Epithelial cell of proximal tubule (primary cell): ENCODE data around the gene OR4F15. TPM values are rescaled to one million over a fixed set of nuclear protein-coding genes. Genes with fewer than 3 reads are reported as not detected.
A peak's percentile ranks its signal among the peaks of the same experiment; 100 is the strongest.

ENCODE experiments used
- DNase-seq: peaks from one replicate; pipeline ENCODE4 v3.0.0-alpha.2; 2011; ENCODE audit warnings: low read depth
- H3K4me3 ChIP-seq: 2 replicates; pipeline ENCODE4 v1.5.1; 2011; ENCODE audit warnings: low read depth, mild to moderate bottlenecking, low read length
- total RNA-seq: library from RNA; depleted of rRNA; stranded (reverse); fragments of >200 nt; gene quantifications from 2 replicates; pipeline ENCODE4 v1.2.3, GENCODE V29; 2015
- TF ChIP-seq, protein P1 (sequence below): conservative IDR thresholded peaks from 2 replicates; pipeline ENCODE4 v1.5.1; 2012; ENCODE audit warnings: low read depth, mild to moderate bottlenecking, low read length

OR4F15 gene
- total RNA-seq, 1 donor from 2014 or later: not detected

DNA sequence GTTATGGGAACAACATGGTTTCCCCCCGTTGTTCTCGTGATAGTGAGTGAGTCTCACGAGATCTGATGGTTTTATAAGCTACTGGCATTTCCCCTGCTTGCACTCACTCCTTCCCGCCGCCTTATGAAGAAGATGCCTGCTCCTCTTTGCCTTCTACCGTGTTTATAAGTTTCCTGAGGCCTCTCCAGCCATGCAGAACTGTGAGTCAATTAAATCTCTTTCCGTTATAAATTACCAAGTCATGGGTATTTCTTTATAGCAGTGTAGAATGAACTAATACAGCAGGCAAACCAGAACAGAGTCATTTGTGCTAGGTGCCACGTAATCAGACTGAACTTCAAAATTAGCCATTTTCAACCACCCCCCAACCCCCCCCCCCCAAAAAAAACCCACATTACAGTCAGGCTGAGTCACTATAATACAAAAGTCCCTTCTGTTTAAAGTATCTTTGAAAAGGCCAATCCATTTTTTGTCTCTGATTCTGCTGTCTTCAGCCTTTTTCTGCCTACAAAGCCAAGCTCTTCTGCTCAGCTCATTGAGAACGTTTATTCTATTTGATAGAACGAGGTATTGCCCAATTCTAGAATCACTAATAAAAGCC lies 4.6 kb upstream of the OR4F15 start:
- H3K4me3 ChIP-seq: peak overlapping the region; percentile 38
- DNase-seq: peak; percentile 93
- TF ChIP-seq, protein P1, sequence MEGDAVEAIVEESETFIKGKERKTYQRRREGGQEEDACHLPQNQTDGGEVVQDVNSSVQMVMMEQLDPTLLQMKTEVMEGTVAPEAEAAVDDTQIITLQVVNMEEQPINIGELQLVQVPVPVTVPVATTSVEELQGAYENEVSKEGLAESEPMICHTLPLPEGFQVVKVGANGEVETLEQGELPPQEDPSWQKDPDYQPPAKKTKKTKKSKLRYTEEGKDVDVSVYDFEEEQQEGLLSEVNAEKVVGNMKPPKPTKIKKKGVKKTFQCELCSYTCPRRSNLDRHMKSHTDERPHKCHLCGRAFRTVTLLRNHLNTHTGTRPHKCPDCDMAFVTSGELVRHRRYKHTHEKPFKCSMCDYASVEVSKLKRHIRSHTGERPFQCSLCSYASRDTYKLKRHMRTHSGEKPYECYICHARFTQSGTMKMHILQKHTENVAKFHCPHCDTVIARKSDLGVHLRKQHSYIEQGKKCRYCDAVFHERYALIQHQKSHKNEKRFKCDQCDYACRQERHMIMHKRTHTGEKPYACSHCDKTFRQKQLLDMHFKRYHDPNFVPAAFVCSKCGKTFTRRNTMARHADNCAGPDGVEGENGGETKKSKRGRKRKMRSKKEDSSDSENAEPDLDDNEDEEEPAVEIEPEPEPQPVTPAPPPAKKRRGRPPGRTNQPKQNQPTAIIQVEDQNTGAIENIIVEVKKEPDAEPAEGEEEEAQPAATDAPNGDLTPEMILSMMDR: no peak

DNA sequence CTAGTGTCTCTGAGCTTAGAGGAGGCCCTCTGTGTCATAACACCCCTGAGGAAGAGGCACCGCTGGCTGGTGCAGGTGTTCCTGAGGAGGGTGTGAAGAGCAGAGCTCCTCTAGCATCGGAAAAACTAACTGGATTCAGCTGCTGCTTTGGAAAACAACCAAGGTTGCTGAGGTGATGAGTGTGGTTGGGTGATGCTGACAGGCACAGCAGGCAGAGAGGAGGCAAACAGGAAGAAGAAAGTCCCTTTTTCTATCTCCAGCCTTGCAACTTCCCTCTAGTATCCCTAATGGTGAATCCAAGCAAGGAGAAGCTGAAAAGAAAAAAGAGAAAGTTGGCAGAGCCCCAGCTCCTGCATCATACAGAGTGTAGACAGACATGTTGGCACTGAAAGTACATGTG lies 3.8 kb upstream of the OR4F15 start:
- H3K4me3 ChIP-seq: peak overlapping the region; percentile 38
- peak; percentile 71 for DNase-seq
- TF ChIP-seq, protein P1: no peak

DNA sequence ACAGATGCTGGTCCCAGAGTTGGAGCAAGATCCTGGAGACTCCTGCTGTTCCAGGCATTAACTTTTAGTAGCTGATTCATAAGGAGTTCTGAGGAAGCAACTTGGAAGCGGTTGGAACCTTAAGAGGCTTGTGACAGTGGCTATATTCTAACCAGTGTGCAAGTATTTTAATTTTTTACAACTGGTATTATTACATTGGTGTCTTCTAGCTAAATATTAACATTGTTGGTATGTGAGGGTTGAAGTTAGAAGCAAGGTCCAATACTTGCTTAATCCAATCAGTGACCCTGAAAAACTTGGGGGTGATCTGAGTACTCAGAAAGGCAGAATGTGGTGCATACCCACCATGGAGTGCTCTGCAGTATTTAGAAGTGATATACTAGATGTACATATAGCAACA lies 1.5 kb upstream of the OR4F15 start:
- no peak overlapping the region for H3K4me3 ChIP-seq
- TF ChIP-seq, protein P1: no peak
- peak; percentile 39 for DNase-seq

DNA sequence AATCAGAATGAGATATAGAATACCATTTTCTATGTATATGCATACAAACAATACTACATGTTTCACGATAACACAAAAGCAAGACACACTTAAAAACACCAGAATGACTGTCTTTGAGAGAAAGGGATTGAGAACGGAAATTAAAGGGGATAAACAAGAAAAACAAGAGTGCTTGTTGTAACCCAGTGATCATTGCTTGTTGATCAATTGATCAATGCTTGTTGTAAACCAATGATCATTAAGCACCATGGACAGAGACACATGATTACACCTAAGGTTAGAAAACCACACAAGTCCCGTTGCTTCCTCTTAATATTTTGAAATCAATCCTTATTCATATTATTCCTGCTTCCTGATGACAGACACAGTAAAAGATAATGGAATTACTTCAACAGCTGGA lies 1.1 kb upstream of the OR4F15 start:
- no peak overlapping the region for H3K4me3 ChIP-seq
- DNase-seq: peak; percentile 29
- TF ChIP-seq, protein P1: no peak

DNA sequence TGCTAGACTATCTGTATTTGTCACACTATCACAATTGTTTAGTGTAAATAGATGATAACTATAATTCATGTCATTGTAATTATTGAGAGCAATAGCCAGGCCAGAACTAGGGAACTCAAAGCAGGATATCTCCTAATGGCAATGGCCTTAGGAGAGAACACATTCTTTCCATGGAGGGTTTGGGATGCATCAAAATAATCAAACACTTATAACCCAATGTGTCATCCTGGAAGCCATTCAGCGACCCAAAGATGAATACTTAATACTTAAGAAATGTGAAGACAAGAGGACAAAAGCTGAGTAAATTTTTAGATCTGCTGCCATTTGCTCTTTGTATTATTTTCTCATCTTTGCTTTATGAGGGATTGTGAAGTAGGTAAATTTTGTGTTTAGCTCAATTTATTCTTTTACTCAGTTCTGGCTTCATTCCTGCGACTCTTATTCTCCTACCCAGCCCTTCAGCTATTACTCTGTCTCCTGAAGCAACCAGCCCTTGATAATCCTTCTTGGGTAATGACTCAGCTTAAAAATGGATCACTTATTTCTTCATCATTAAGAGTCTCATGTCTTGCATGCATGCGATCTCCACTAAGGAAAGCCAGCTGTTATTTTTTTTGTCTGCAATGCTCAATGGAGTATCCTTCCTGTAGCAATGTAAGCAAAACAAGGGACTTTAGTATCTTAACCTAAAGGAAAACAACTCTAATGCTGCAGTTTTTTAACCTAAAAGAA lies 2.0 kb downstream of the OR4F15 start:
- TF ChIP-seq, protein P1: no peak
- peak; percentile 87 for DNase-seq
- H3K4me3 ChIP-seq: no peak overlapping the region

DNA sequence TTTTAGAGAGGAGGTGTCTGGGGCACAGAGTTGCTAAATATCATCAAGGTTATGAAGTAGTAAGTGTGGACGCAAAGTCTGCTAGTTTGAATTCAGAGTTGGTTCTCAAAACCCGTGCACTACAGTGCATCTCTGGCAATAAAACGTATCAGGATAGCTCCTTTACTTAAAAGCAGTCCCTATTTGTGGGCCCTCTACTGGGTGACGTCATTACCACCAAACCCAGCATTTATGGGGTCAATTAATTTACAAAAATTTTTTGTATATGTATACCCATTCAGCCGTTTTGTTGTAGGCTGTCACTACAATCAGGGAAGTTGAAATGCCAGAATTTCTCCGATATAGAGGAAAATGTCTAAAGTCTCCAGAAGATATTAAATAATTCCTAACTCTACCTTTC lies 8.8 kb downstream of the OR4F15 start:
- TF ChIP-seq, protein P1: no peak
- no peak overlapping the region for H3K4me3 ChIP-seq
- no peak for DNase-seq

DNA sequence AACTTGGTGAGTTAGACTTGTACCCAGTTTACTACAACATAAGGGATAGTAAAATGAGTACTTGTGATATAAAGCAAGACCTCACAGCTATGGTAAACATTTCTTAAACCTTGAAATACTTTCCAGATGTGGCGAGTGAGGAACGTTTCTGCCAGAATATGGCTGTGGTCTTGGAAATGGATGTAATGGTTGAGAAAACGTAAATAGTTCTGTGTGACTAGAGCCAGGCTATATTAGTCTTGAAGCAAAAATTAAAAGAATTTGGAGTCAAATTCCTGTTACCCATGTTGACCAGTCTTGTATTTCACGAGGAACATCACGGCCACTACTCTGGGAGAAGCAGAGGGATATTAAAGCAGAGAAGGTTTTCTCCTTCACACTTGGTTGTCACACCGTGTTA lies 15.3 kb downstream of the OR4F15 start:
- no peak for DNase-seq
- no peak overlapping the region for H3K4me3 ChIP-seq
- TF ChIP-seq, protein P1: no peak
